NK-92 treated with Interleukin-12 subunit alpha and Interleukin-12 subunit beta, amount 100 ng/mL, for 24 hours (cell line): ENCODE results near the gene NFS1.

ENCODE experiments used
- DNase-seq: peaks from one replicate; lab custom pipeline; 2025; lab: John Stamatoyannopoulos, UW

Gene NFS1

GRCh38 chr20:35638751-35639150 lies 60.4 kb downstream of the NFS1 start:
- no peak for DNase-seq

GRCh38 chr20:35637276-35637675 lies 61.9 kb downstream of the NFS1 start:
- no peak for DNase-seq

GRCh38 chr20:35636095-35636494 lies 63.1 kb downstream of the NFS1 start:
- no peak for DNase-seq

- no peak for DNase-seq
These were observed 63.5 kb downstream of the NFS1 start for GRCh38 chr20:35635652-35636051.

- no peak for DNase-seq
These were observed 66.5 kb downstream of the NFS1 start for GRCh38 chr20:35632539-35633115.

GRCh38 chr20:35630636-35631035 lies 68.5 kb downstream of the NFS1 start:
- no peak for DNase-seq

GRCh38 chr20:35629427-35630145 lies 69.6 kb downstream of the NFS1 start:
- no peak for DNase-seq

GRCh38 chr20:35627121-35627520 lies 72.0 kb downstream of the NFS1 start:
- no peak for DNase-seq

GRCh38 chr20:35626386-35627001 lies 72.7 kb downstream of the NFS1 start:
- no peak for DNase-seq

GRCh38 chr20:35625584-35626385 lies 73.4 kb downstream of the NFS1 start:
- no peak for DNase-seq

- no peak for DNase-seq
These were observed 77.6 kb downstream of the NFS1 start for GRCh38 chr20:35621560-35621946.

GRCh38 chr20:35620818-35621559 lies 78.2 kb downstream of the NFS1 start:
- no peak for DNase-seq

- no peak for DNase-seq
These were observed 79.7 kb downstream of the NFS1 start for GRCh38 chr20:35619196-35620095.

- no peak for DNase-seq
These were observed 80.7 kb downstream of the NFS1 start for GRCh38 chr20:35618263-35619131.
